Suprapubic skin (tissue), 4 donors: ENCODE results near the gene RGS2. TPM values are rescaled to one million over a fixed set of nuclear protein-coding genes. Genes with fewer than 3 reads are reported as not detected.

Experiments used
- DNase-seq, 2 donors: peaks; one replicate each; pipeline ENCODE4 v3.0.0-alpha.2; 2019; ENCODE audit warnings: low spot score in 2 of 2
- H3K27ac ChIP-seq: fragments of 200-600 bp; sonication (generic); one replicate; pipeline ENCODE4 v1.5.1; 2019
- H3K27me3 ChIP-seq: fragments of 200-600 bp; sonication (generic); one replicate; pipeline ENCODE4 v1.5.1; 2019
- H3K36me3 ChIP-seq: fragments of 200-600 bp; sonication (generic); one replicate; pipeline ENCODE4 v1.5.1; 2019
- H3K4me1 ChIP-seq: fragments of 200-600 bp; sonication (generic); one replicate; pipeline ENCODE4 v1.5.1; 2019
- H3K4me3 ChIP-seq: fragments of 200-600 bp; sonication (generic); one replicate; pipeline ENCODE4 v1.5.1; 2019; ENCODE audit warnings: mild to moderate bottlenecking
- H3K9me3 ChIP-seq: fragments of 200-600 bp; sonication (generic); one replicate; pipeline ENCODE4 v1.5.1; 2019
- EP300 ChIP-seq: sonication (generic); formaldehyde crosslinking; IDR thresholded peaks from one replicate; pipeline ENCODE4 v1.6.1; 2017; ENCODE audit warnings: antibody characterized with exemption
- POLR2A ChIP-seq, 2 donors: fragments of 450-650 bp; IDR thresholded peaks; one replicate each; pipeline ENCODE4 v1.6.1; 2017; ENCODE audit warnings: antibody characterized with exemption in 2 of 2, mild to moderate bottlenecking in 2 of 2, moderate library complexity in 2 of 2
- POLR2AphosphoS5 ChIP-seq, 3 donors: sonication (generic); formaldehyde crosslinking; IDR thresholded peaks; one replicate each; pipeline ENCODE4 v1.6.1; 2017; ENCODE audit warnings: antibody characterized with exemption in 3 of 3
- WGBS: methylation state at CpG from one replicate; pipeline ENCODE4 v1.1.5; 2018; 5-methylcytosine and 5-hydroxymethylcytosine counted together
- total RNA-seq, 4 donors: library from RNA; depleted of rRNA; stranded (reverse); fragments of >200 nt; gene quantifications; one replicate each; pipeline ENCODE4 v1.1.0, GENCODE V29; 2016
- TF ChIP-seq, protein P1 (sequence below), 2 donors: fragments of 200-600 bp in 1 of 2; fragments of 450-650 bp in 1 of 2; sonication (generic) in 1 of 2; IDR thresholded peaks; one replicate each; pipeline ENCODE4 v1.5.1; 2016 to 2019; ENCODE audit warnings: antibody characterized with exemption in 2 of 2, mild to moderate bottlenecking in 1 of 2, moderate library complexity in 1 of 2

RGS2 gene
- total RNA-seq, 4 donors from 2014 or later: 20.4 to 84.5 (median 36.4) TPM

DNA sequence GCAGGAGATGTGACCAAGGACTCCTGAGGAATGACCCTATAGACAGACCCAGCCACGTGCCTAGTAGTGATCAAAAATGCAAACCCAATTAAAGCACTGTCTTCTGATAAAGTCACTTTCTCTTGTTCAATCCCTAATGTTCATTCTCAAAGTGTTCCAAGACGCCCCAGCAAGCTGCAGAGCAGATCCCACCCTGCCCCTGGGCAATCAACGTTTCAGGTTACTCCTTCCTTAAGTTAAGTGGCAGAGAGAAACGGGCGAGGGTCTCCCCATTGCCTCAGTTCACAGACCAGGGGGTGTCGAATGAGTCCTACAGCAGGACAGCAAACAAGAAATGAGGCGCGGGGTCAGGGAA, 699 bp upstream of the RGS2 start:
- peak overlapping the region; percentile 90 for H3K4me3 ChIP-seq
- TF ChIP-seq, protein P1, sequence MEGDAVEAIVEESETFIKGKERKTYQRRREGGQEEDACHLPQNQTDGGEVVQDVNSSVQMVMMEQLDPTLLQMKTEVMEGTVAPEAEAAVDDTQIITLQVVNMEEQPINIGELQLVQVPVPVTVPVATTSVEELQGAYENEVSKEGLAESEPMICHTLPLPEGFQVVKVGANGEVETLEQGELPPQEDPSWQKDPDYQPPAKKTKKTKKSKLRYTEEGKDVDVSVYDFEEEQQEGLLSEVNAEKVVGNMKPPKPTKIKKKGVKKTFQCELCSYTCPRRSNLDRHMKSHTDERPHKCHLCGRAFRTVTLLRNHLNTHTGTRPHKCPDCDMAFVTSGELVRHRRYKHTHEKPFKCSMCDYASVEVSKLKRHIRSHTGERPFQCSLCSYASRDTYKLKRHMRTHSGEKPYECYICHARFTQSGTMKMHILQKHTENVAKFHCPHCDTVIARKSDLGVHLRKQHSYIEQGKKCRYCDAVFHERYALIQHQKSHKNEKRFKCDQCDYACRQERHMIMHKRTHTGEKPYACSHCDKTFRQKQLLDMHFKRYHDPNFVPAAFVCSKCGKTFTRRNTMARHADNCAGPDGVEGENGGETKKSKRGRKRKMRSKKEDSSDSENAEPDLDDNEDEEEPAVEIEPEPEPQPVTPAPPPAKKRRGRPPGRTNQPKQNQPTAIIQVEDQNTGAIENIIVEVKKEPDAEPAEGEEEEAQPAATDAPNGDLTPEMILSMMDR (IDR thresholded peaks at IDR 0.05): no peak
- TF ChIP-seq EP300: no peak
- no peak for TF ChIP-seq POLR2A (IDR thresholded peaks at IDR 0.05)
- TF ChIP-seq POLR2AphosphoS5 (IDR thresholded peaks at IDR 0.05): no peak
- 0% methylated on average over 8 of the region's 8 CpGs for WGBS
- peak overlapping the region; percentile 93 for H3K27ac ChIP-seq
- H3K4me1 ChIP-seq: peaks cover 32% of the 10 kb centered on the region
- no peaks in the 10 kb centered on the region for H3K27me3 ChIP-seq
- H3K36me3 ChIP-seq: peaks cover 9% of the 10 kb centered on the region
- no peak for DNase-seq
- H3K9me3 ChIP-seq: no peaks in the 10 kb centered on the region

DNA sequence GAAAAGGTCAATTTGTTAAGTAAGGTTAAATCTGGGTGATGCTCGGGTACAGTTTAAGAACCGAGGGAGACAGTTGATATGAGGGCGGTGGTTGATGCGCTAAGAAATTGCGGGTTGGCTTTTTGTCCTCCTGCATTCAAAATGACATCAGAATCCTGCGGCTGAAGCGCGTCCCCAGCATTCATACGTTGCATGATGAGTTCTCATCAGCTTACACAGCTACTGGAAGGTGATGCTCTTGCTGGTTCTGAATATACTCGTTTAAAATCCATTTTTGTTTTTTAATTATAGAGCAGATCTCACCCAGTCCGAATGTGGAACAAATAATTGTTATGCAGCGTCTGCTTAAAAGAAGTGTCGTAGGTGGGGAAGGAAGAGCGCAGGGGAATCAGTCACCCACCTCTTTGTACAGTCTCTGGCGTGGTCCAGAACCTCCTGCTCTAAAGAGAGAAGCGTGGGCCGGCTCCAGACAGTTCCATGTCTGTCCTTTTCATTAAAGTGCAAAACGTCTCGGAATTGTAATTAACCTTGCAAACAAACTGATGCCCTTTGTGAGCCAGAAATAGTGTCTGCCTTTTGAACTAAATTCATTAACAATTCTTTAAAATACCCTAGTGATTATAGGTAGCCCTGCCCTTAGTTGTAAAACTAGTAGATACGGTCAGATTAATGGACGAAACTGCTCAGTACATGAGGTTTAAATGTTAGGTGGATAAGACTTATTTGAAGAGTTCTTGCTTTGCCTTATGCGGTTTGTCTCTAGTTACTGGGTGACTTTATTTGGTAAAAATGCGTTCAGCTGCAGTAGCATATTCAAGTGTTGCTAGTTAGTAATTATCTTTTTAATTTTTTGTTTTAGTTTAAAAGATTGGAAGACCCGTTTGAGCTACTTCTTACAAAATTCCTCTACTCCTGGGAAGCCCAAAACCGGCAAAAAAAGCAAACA, 741 bp downstream of the RGS2 start:
- peak overlapping the region; percentile 90 for H3K4me3 ChIP-seq
- 18% methylated on average over 25 of the region's 25 CpGs for WGBS
- H3K27me3 ChIP-seq: no peaks in the 10 kb centered on the region
- peaks cover 9% of the 10 kb centered on the region for H3K36me3 ChIP-seq
- DNase-seq: peak in 1 of 2 donors; percentile 69
- no peaks in the 10 kb centered on the region for H3K9me3 ChIP-seq
- TF ChIP-seq, protein P1 (IDR thresholded peaks at IDR 0.05): no peak
- TF ChIP-seq POLR2A (IDR thresholded peaks at IDR 0.05): no peak
- peak overlapping the region; percentile 93 for H3K27ac ChIP-seq
- H3K4me1 ChIP-seq: peaks cover 32% of the 10 kb centered on the region

DNA sequence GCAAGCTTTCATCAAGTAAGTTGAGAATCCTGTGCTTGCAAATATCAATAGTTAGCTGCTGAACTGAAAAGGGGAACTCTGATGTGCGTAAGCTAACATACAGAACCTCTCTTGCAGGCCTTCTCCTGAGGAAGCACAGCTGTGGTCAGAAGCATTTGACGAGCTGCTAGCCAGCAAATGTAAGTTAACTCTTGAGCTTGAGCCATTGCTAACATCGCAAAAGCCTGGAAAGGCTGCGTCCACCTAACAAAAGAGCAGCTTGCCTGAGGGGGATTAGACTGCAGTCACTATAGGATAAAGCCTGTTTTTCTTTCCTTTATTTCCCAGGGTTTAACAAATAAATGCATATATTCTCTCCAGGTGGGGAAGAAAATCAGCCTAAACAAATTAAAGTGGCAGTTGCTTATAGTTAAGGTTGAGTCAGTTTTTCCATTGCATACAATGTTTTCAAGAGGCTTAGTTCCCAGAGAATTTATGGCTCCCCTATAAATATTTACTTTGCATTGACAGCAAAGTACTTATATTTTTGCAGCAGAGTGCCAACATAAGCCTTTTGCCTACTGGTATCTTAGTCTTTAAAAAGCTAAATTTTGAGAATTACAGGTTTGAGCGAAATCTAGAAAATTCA, 1.5 kb downstream of the RGS2 start:
- no peak for DNase-seq
- Histone ChIP-seq H3K4me1 (peaks cover 32% of the 10 kb centered on the region), H3K27ac (peak overlapping the region; percentile 93)

DNA sequence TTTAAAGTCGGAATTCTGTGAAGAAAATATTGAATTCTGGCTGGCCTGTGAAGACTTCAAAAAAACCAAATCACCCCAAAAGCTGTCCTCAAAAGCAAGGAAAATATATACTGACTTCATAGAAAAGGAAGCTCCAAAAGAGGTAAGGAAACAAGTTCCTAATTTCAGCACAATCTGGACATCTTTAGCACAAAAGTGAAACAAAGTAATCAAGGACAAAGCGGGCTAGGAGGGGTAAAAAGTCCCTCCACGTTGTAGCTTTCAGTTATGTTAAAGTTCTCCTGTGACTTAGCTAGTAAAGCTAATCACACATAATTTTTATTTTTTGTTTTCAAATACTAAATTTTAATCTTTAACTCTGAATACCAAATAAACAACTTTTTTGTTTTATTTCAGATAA, 2.2 kb downstream of the RGS2 start:
- 79% methylated on average over 3 of the region's 3 CpGs for WGBS
- H3K27ac ChIP-seq: no peak overlapping the region
- H3K36me3 ChIP-seq: peaks cover 9% of the 10 kb centered on the region

More for the DNA sequence above, 1.5 kb downstream of the RGS2 start:
- Histone ChIP-seq H3K9me3 (no peaks in the 10 kb centered on the region), H3K27me3 (no peaks in the 10 kb centered on the region), H3K4me3 (peak overlapping the region; percentile 90), H3K36me3 (peaks cover 9% of the 10 kb centered on the region)
- TF ChIP-seq POLR2AphosphoS5 (IDR thresholded peaks at IDR 0.05) (no peak), EP300 (no peak), POLR2A (IDR thresholded peaks at IDR 0.05) (no peak)
- whole genome bisulfite sequencing: 85% methylated on average over 5 of the region's 5 CpGs

DNA sequence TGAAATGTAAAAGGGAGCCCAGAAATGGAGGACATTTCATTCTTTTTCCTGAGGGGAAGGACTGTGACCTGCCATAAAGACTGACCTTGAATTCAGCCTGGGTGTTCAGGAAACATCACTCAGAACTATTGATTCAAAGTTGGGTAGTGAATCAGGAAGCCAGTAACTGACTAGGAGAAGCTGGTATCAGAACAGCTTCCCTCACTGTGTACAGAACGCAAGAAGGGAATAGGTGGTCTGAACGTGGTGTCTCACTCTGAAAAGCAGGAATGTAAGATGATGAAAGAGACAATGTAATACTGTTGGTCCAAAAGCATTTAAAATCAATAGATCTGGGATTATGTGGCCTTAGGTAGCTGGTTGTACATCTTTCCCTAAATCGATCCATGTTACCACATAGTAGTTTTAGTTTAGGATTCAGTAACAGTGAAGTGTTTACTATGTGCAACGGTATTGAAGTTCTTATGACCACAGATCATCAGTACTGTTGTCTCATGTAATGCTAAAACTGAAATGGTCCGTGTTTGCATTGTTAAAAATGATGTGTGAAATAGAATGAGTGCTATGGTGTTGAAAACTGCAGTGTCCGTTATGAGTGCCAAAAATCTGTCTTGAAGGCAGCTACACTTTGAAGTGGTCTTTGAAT, 2.9 kb downstream of the RGS2 start:
- no peak overlapping the region for H3K27ac ChIP-seq
- H3K4me1 ChIP-seq: peaks cover 27% of the 10 kb centered on the region
- H3K27me3 ChIP-seq: no peaks in the 10 kb centered on the region
- H3K36me3 ChIP-seq: peaks cover 9% of the 10 kb centered on the region
- TF ChIP-seq POLR2AphosphoS5 (IDR thresholded peaks at IDR 0.05) (no peak), POLR2A (IDR thresholded peaks at IDR 0.05) (no peak), EP300 (no peak)
- TF ChIP-seq, protein P1 (IDR thresholded peaks at IDR 0.05): no peak
- DNase-seq: no peak
- no peaks in the 10 kb centered on the region for H3K9me3 ChIP-seq
- peak overlapping the region; percentile 90 for H3K4me3 ChIP-seq
- 76% methylated on average over 6 of the region's 6 CpGs for WGBS

More for the DNA sequence above, 2.2 kb downstream of the RGS2 start:
- Histone ChIP-seq H3K27me3 (no peaks in the 10 kb centered on the region), H3K4me1 (peaks cover 31% of the 10 kb centered on the region), H3K9me3 (no peaks in the 10 kb centered on the region), H3K4me3 (peak overlapping the region; percentile 90)
- DNase-seq: no peak
- TF ChIP-seq POLR2AphosphoS5 (IDR thresholded peaks at IDR 0.05) (no peak), POLR2A (IDR thresholded peaks at IDR 0.05) (no peak), EP300 (no peak)
- TF ChIP-seq, protein P1 (IDR thresholded peaks at IDR 0.05): no peak
